GM23248 (cell line): Measurements from ENCODE around the gene MAPT. TPM values are rescaled to one million over a fixed set of nuclear protein-coding genes. Genes with fewer than 3 reads are reported as not detected.
"Not testable (repeated sequence)": the region's sequence is repeated elsewhere in the genome, so short reads cannot be mapped to it uniquely, and the experiment has no call there.

Experiments used
- DNase-seq: peaks from one replicate; pipeline ENCODE4 v3.0.0-alpha.2; 2015
- H2AFZ ChIP-seq: fragments of 200-600 bp; sonication (generic); 2 replicates; pipeline ENCODE4 v1.6.1; 2016; ENCODE audit warnings: antibody characterized with exemption
- H3F3A ChIP-seq: fragments of 200-600 bp; sonication (generic); 2 replicates; pipeline ENCODE4 v1.6.1; 2016; ENCODE audit warnings: mild to moderate bottlenecking, antibody characterized with exemption, mixed run types; ENCODE audit not compliant: insufficient read depth
- H3K27ac ChIP-seq: fragments of 200-600 bp; sonication (generic); 2 replicates; pipeline ENCODE4 v1.5.1; 2016; ENCODE audit warnings: mild to moderate bottlenecking
- H3K27me3 ChIP-seq: fragments of 200-600 bp; sonication (generic); replicated peaks from 2 replicates; pipeline ENCODE4 v1.6.1; 2016; ENCODE audit warnings: mild to moderate bottlenecking; ENCODE audit not compliant: insufficient read depth
- H3K36me3 ChIP-seq: fragments of 200-600 bp; sonication (generic); 2 replicates; pipeline ENCODE4 v1.6.1; 2016; ENCODE audit warnings: low read depth, mild to moderate bottlenecking
- H3K4me1 ChIP-seq: fragments of 200-600 bp; sonication (generic); 2 replicates; pipeline ENCODE4 v1.6.1; 2016; ENCODE audit warnings: mild to moderate bottlenecking; ENCODE audit not compliant: insufficient read depth
- H3K4me2 ChIP-seq: fragments of 200-600 bp; sonication (generic); one replicate; pipeline ENCODE4 v1.6.1; 2016; ENCODE audit warnings: mild to moderate bottlenecking; ENCODE audit not compliant: unreplicated experiment
- H3K4me3 ChIP-seq: fragments of 200-600 bp; sonication (generic); 2 replicates; pipeline ENCODE4 v1.5.1; 2016; ENCODE audit warnings: mild to moderate bottlenecking
- H3K79me2 ChIP-seq: fragments of 200-600 bp; sonication (generic); 2 replicates; pipeline ENCODE4 v1.6.1; 2016; ENCODE audit warnings: mild to moderate bottlenecking; ENCODE audit not compliant: insufficient read depth
- H3K9ac ChIP-seq: fragments of 200-600 bp; sonication (generic); 2 replicates; pipeline ENCODE4 v1.6.1; 2016; ENCODE audit warnings: mild to moderate bottlenecking
- H3K9me2 ChIP-seq: fragments of 200-600 bp; sonication (generic); 2 replicates; pipeline ENCODE4 v1.6.1; 2016; ENCODE audit warnings: mixed run types, mild to moderate bottlenecking, moderate library complexity; ENCODE audit not compliant: insufficient read depth
- H3K9me3 ChIP-seq: fragments of 200-600 bp; sonication (generic); one replicate; pipeline ENCODE4 v1.6.1; 2017; ENCODE audit warnings: low read depth
- H4K20me1 ChIP-seq: fragments of 200-600 bp; sonication (generic); 2 replicates; pipeline ENCODE4 v1.6.0; 2016; ENCODE audit not compliant: insufficient read depth
- EZH2 ChIP-seq: fragments of 200-600 bp; sonication (generic); IDR thresholded peaks from 2 replicates; pipeline ENCODE4 v1.6.1; 2018; ENCODE audit warnings: antibody characterized with exemption, mild to moderate bottlenecking; ENCODE audit not compliant: insufficient read depth, poor library complexity, severe bottlenecking
- EZH2phosphoT487 ChIP-seq: fragments of 200-600 bp; sonication (generic); IDR thresholded peaks from 2 replicates; pipeline ENCODE4 v1.6.1; 2018; ENCODE audit warnings: antibody characterized with exemption, moderate library complexity, mild to moderate bottlenecking, low read depth; ENCODE audit not compliant: insufficient read depth
- WGBS, 2 experiments: methylation state at CpG; one replicate each; pipeline ENCODE4 v1.1.6; 2015 to 2017; ENCODE audit warnings: low lambda C conversion rate in 2 of 2, low coverage in 1 of 2; ENCODE audit errors: missing lambda C conversion rate in 2 of 2; 5-methylcytosine and 5-hydroxymethylcytosine counted together
- in situ Hi-C: fragments of 300-500 bp; cut with MboI; formaldehyde crosslinking; loops from 2 replicates; pipeline ENCODE4 v1.15.0; 2020
- polyA plus RNA-seq: library from polyadenylated mRNA; unstranded; fragments of >200 nt; fragmentation: Nextera tagmentation; extraction: Ambion mirVana; gene quantifications from 2 replicates; pipeline ENCODE4 v1.2.1, GENCODE V29; 2016
- total RNA-seq: library from RNA; depleted of rRNA; stranded (reverse); fragments of >200 nt; shearing (Covaris generic); gene quantifications from 2 replicates; pipeline ENCODE4 v1.2.3, GENCODE V29; 2014

MAPT gene
- total and polyA plus RNA-seq, 2 experiments from 2014 or later = 0.06 TPM; not detected in 1

GRCh38 chr17:45935197-45935709 lies 40.9 kb downstream of the MAPT start:
- Histone ChIP-seq H3K9ac (no peak overlapping the region), H3K9me3 (no peaks in the 10 kb centered on the region), H3K36me3 (no peaks in the 10 kb centered on the region), H3K9me2 (no peaks in the 10 kb centered on the region), H3K4me3 (no peak overlapping the region), H3K4me2 (no peak overlapping the region), H3K27me3 (peaks cover 16% of the 10 kb centered on the region; the same call in 1 of the 2 replicates), H3K79me2 (no peaks in the 10 kb centered on the region), H3K27ac (no peak overlapping the region), H2AFZ (no peak overlapping the region), H4K20me1 (no peaks in the 10 kb centered on the region), H3F3A (no peaks in the 10 kb centered on the region), H3K4me1 (no peaks in the 10 kb centered on the region)
- DNase-seq = no peak
- TF ChIP-seq EZH2 (no peak), EZH2phosphoT487 (no peak)
- in situ Hi-C loops = no loop called here
- WGBS, 2 experiments = 48 to 49% methylated on average over 8 of the region's 8 CpGs

- H3F3A ChIP-seq = no peaks in the 10 kb centered on the region
- H3K9ac ChIP-seq = no peak overlapping the region
- no peak overlapping the region for H2AFZ ChIP-seq
- TF ChIP-seq EZH2 (no peak), EZH2phosphoT487 (no peak)
- H3K27ac ChIP-seq = no peak overlapping the region
- H3K27me3 ChIP-seq = peaks cover 22% of the 10 kb centered on the region; the same call in 1 of the 2 replicates
- no peaks in the 10 kb centered on the region for H3K79me2 ChIP-seq
- H3K4me2 ChIP-seq = no peak overlapping the region
- DNase-seq = no peak
- H3K9me3 ChIP-seq = no peaks in the 10 kb centered on the region
- H3K4me1 ChIP-seq = no peaks in the 10 kb centered on the region
- H3K9me2 ChIP-seq = no peaks in the 10 kb centered on the region
- H4K20me1 ChIP-seq = no peaks in the 10 kb centered on the region
- 68 to 76% methylated on average over 10 of the region's 10 CpGs for WGBS, 2 experiments
- H3K4me3 ChIP-seq = no peak overlapping the region
- no peaks in the 10 kb centered on the region for H3K36me3 ChIP-seq
- in situ Hi-C loops = no loop called here
These were observed 41.6 kb downstream of the MAPT start for GRCh38 chr17:45935710-45936509.

- Histone ChIP-seq H3K4me2 (no peak overlapping the region), H3K9me3 (no peaks in the 10 kb centered on the region), H3K36me3 (no peaks in the 10 kb centered on the region), H2AFZ (no peak overlapping the region), H3K79me2 (no peaks in the 10 kb centered on the region), H3F3A (no peaks in the 10 kb centered on the region), H3K4me3 (no peak overlapping the region), H3K4me1 (no peaks in the 10 kb centered on the region), H3K9ac (no peak overlapping the region), H4K20me1 (no peaks in the 10 kb centered on the region), H3K27me3 (peaks cover 26% of the 10 kb centered on the region; the same call in 1 of the 2 replicates), H3K9me2 (no peaks in the 10 kb centered on the region), H3K27ac (no peak overlapping the region)
- WGBS, 2 experiments = 55 to 62% methylated on average over 4 of the region's 4 CpGs
- in situ Hi-C loops = no loop called here
- TF ChIP-seq EZH2 (no peak), EZH2phosphoT487 (no peak)
- DNase-seq = no peak
These were observed 42.3 kb downstream of the MAPT start for GRCh38 chr17:45936610-45937009.

GRCh38 chr17:45937186-45937585 lies 42.8 kb downstream of the MAPT start:
- H3K9ac ChIP-seq, in situ Hi-C loops, H3K79me2 ChIP-seq, H3K9me2 ChIP-seq, H3K4me1 ChIP-seq, DNase-seq, H3K36me3 ChIP-seq, H4K20me1 ChIP-seq, H3K27ac ChIP-seq, H3K4me2 ChIP-seq, H2AFZ ChIP-seq, H3F3A ChIP-seq, H3K9me3 ChIP-seq, H3K4me3 ChIP-seq: not testable (repeated sequence)
- peaks cover 30% of the 10 kb centered on the region; the same call in 1 of the 2 replicates for H3K27me3 ChIP-seq
